ENCODE measurements around the gene AFF2. TPM values are rescaled to one million over a fixed set of nuclear protein-coding genes. Genes with fewer than 3 reads are reported as not detected.

AFF2 gene
- polyA plus RNA-seq, 1 of the 3 experiments (the other 2 are of a cell fraction): not detected

- no peak for DNase-seq
- Histone ChIP-seq H3K36me3 (replicated peaks in 1 of 2; ENCODE audit: control insufficient read depth in 1 of 2, insufficient read depth in 2 of 2, low read length in 1 of 2) (no peaks in the 10 kb centered on the region), H3F3A (replicated peaks; ENCODE audit: insufficient read depth) (no peaks in the 10 kb centered on the region), H3K9me2 (no peaks in the 10 kb centered on the region), H3K79me2 (ENCODE audit: insufficient read depth) (no peaks in the 10 kb centered on the region), H3K4me3 (ENCODE audit: low read depth in 2 of 2, low read length in 1 of 2) (no peak overlapping the region), H3K27ac (ENCODE audit: low read depth in 2 of 2, low read length in 1 of 2) (no peak overlapping the region), H2AFZ (ENCODE audit: low read depth) (no peak overlapping the region), H3K27me3 (ENCODE audit: insufficient read depth) (no peaks in the 10 kb centered on the region), H4K20me1 (ENCODE audit: insufficient read depth) (no peaks in the 10 kb centered on the region), H3K4me2 (no peak overlapping the region), H3K9ac (no peak overlapping the region), H3K4me1 (ENCODE audit: control insufficient read depth in 1 of 2, insufficient read depth in 2 of 2, low read depth in 1 of 2, low read length in 1 of 2) (no peaks in the 10 kb centered on the region), H3K9me3 (no peaks in the 10 kb centered on the region)
- ChIA-PET POLR2A (no interaction called here), CTCF (no interaction called here)
- TF ChIP-seq TCF12 (IDR thresholded peaks at IDR 0.05) (no peak), MAX (IDR thresholded peaks at IDR 0.05; ENCODE audit: low read depth) (no peak), SIN3A (IDR thresholded peaks at IDR 0.05; ENCODE audit: borderline replicate concordance, low read depth, low read length) (no peak), MXI1 (IDR thresholded peaks at IDR 0.05; ENCODE audit: low read depth, low read length) (no peak), USF1 (IDR thresholded peaks at IDR 0.05; ENCODE audit: borderline replicate concordance, low read depth) (no peak), IRF3 (IDR thresholded peaks at IDR 0.05; ENCODE audit: low read depth, low read length) (no peak), NRF1 (IDR thresholded peaks at IDR 0.05; ENCODE audit: low read depth, low read length) (no peak)
Measured at GRCh38 chrX:148794350-148794749, 293.9 kb downstream of the AFF2 start.

GRCh38 chrX:148804579-148805355 is 304.4 kb downstream of the AFF2 start:
- ChIA-PET POLR2A (no interaction called here), CTCF (no interaction called here)
- no peaks in the 10 kb centered on the region for H4K20me1 ChIP-seq (ENCODE audit: insufficient read depth)
- H3K9me2 ChIP-seq: no peaks in the 10 kb centered on the region
- no peak overlapping the region for H2AFZ ChIP-seq (ENCODE audit: low read depth)
- no peak for DNase-seq
- no peak overlapping the region for H3K4me3 ChIP-seq (ENCODE audit: low read depth in 2 of 2, low read length in 1 of 2)
- H3K9ac ChIP-seq: no peak overlapping the region
- no peaks in the 10 kb centered on the region for H3F3A ChIP-seq (replicated peaks; ENCODE audit: insufficient read depth)
- H3K79me2 ChIP-seq (ENCODE audit: insufficient read depth): no peaks in the 10 kb centered on the region
- H3K36me3 ChIP-seq (replicated peaks in 1 of 2; ENCODE audit: control insufficient read depth in 1 of 2, insufficient read depth in 2 of 2, low read length in 1 of 2): no peaks in the 10 kb centered on the region
- WGBS (ENCODE audit: low lambda C conversion rate): 1% methylated on average over 8 of the region's 8 CpGs
- no peaks in the 10 kb centered on the region for H3K9me3 ChIP-seq
- no peak overlapping the region for H3K4me2 ChIP-seq
- H3K4me1 ChIP-seq (ENCODE audit: control insufficient read depth in 1 of 2, insufficient read depth in 2 of 2, low read depth in 1 of 2, low read length in 1 of 2): no peaks in the 10 kb centered on the region
- no peak for TF ChIP-seq MEF2A (IDR thresholded peaks at IDR 0.05; ENCODE audit: borderline replicate concordance, low read depth)
- TF ChIP-seq USF2 (IDR thresholded peaks at IDR 0.05; ENCODE audit: borderline replicate concordance, low read depth, low read length): no peak
- no peak for TF ChIP-seq MXI1 (IDR thresholded peaks at IDR 0.05; ENCODE audit: low read depth, low read length)
- no peak for TF ChIP-seq FOXM1 (IDR thresholded peaks at IDR 0.05; ENCODE audit: low read depth)
- TF ChIP-seq IRF3 (IDR thresholded peaks at IDR 0.05; ENCODE audit: low read depth, low read length): no peak
- no peak for TF ChIP-seq SIN3A (IDR thresholded peaks at IDR 0.05; ENCODE audit: borderline replicate concordance, low read depth, low read length)
- no peak for TF ChIP-seq RAD21 (IDR thresholded peaks at IDR 0.05; ENCODE audit: low read length)
- no peak for TF ChIP-seq EZH2phosphoT487 (IDR thresholded peaks at IDR 0.05; ENCODE audit: borderline replicate concordance, low read depth)
- TF ChIP-seq RCOR1 (IDR thresholded peaks at IDR 0.05; ENCODE audit: low read length): no peak
- no peak for TF ChIP-seq RXRA (IDR thresholded peaks at IDR 0.05; ENCODE audit: borderline replicate concordance, low read depth)
- H3K27ac ChIP-seq (ENCODE audit: low read depth in 2 of 2, low read length in 1 of 2): no peak overlapping the region
- H3K27me3 ChIP-seq (ENCODE audit: insufficient read depth): no peaks in the 10 kb centered on the region

Measured in SK-N-SH (cell line).